ENCODE measurements around the gene VSIR.

DNA sequence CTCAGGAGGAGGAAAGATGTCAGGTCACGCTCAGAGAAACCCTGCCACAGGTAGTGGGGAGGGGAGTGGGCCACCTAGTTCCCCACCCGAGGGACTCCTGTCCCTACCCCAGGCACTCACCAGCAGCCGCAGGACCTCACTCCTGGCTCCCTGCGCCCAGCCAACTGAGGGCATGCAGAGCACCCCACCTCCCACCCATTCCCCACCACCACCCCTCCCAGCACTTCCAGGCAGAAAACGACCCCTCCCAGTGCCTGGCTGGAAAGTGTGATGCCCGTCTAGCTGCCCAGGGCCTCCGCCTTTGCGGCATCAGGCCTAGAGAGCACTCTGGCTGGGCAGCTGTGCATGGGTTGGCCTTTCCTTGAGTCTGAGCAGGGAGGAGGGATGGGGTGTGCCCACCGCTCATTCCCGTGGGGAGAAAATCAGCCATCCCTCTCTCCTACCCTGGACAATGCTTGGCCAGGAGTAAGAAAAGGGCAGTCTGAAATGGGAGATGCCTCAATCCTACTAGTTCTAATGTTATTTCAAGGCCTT, 55.1 kb downstream of the VSIR start:
- TF ChIP-seq, protein P1, sequence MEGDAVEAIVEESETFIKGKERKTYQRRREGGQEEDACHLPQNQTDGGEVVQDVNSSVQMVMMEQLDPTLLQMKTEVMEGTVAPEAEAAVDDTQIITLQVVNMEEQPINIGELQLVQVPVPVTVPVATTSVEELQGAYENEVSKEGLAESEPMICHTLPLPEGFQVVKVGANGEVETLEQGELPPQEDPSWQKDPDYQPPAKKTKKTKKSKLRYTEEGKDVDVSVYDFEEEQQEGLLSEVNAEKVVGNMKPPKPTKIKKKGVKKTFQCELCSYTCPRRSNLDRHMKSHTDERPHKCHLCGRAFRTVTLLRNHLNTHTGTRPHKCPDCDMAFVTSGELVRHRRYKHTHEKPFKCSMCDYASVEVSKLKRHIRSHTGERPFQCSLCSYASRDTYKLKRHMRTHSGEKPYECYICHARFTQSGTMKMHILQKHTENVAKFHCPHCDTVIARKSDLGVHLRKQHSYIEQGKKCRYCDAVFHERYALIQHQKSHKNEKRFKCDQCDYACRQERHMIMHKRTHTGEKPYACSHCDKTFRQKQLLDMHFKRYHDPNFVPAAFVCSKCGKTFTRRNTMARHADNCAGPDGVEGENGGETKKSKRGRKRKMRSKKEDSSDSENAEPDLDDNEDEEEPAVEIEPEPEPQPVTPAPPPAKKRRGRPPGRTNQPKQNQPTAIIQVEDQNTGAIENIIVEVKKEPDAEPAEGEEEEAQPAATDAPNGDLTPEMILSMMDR (IDR thresholded peaks at IDR 0.05 in 8 of 11, conservative IDR thresholded peaks at IDR 0.05 in 3 of 11), result no peak
- TF ChIP-seq POLR2AphosphoS5 (IDR thresholded peaks at IDR 0.05) (peak in 1 of 3 donors; percentile 11), POLR2A (IDR thresholded peaks at IDR 0.05) (no peak)
